A673 (cell line): Measurements from ENCODE around the gene RSAD1. TPM values are rescaled to one million over a fixed set of nuclear protein-coding genes. Genes with fewer than 3 reads are reported as not detected.

Source experiments
- BruUV-seq: library from RNA; stranded (reverse); fragments of 400-500 nt; replicated peaks from 2 replicates; lab custom pipeline; 2021; lab: Mats Ljungman, UMichigan
- CTCF ChIA-PET: fragments of 300-600 bp; sonication (Branson Sonifier 250); formaldehyde crosslinking; loops from one replicate; lab custom pipeline; 2022; ENCODE audit warnings: antibody characterized with exemption; lab: Charles Lee
- POLR2A ChIA-PET: fragments of 300-600 bp; sonication (Branson Sonifier 250); formaldehyde crosslinking; loops from one replicate; lab custom pipeline; 2022; ENCODE audit warnings: antibody characterized with exemption; ENCODE audit not compliant: low non-redundant PET; lab: Charles Lee
- DNase-seq: peaks from one replicate; pipeline ENCODE4 v3.0.0-alpha.2; 2015; ENCODE audit warnings: low spot score
- H3K27ac ChIP-seq: fragments of 200-600 bp; sonication (generic); 2 replicates; pipeline ENCODE4 v1.5.1; 2016; ENCODE audit warnings: mixed run types, low read depth, mild to moderate bottlenecking, mixed read lengths, antibody characterized with exemption, low read length; ENCODE audit not compliant: poor library complexity, severe bottlenecking
- H3K27me3 ChIP-seq: fragments of 200-600 bp; sonication (generic); replicated peaks from 2 replicates; pipeline ENCODE4 v1.6.1; 2017; ENCODE audit warnings: mixed run types, low read depth, mild to moderate bottlenecking, mixed read lengths, antibody characterized with exemption, low read length; ENCODE audit not compliant: insufficient read depth, poor library complexity
- H3K36me3 ChIP-seq: fragments of 200-600 bp; sonication (generic); 2 replicates; pipeline ENCODE4 v1.6.1; 2016; ENCODE audit warnings: mixed run types, mild to moderate bottlenecking, mixed read lengths, antibody characterized with exemption, low read length; ENCODE audit not compliant: insufficient read depth, poor library complexity, severe bottlenecking
- H3K4me1 ChIP-seq: fragments of 200-600 bp; sonication (generic); 2 replicates; pipeline ENCODE4 v1.6.1; 2017; ENCODE audit warnings: mixed run types, mild to moderate bottlenecking, mixed read lengths, antibody characterized with exemption, low read length; ENCODE audit not compliant: insufficient read depth, poor library complexity, severe bottlenecking
- H3K4me3 ChIP-seq: fragments of 200-600 bp; sonication (generic); 2 replicates; pipeline ENCODE4 v1.5.1; 2016; ENCODE audit warnings: low read depth, mixed run types, mild to moderate bottlenecking, mixed read lengths, low read length; ENCODE audit not compliant: poor library complexity, severe bottlenecking
- H3K9me3 ChIP-seq: fragments of 200-600 bp; sonication (generic); 2 replicates; pipeline ENCODE4 v1.6.1; 2016; ENCODE audit warnings: mixed run types, low read depth, mild to moderate bottlenecking, mixed read lengths, antibody characterized with exemption, low read length; ENCODE audit not compliant: poor library complexity, severe bottlenecking
- CTCF ChIP-seq: fragments of 300-800, 200-600 bp; sonication (generic); conservative IDR thresholded peaks from 2 replicates; pipeline ENCODE4 v1.5.1; 2017; ENCODE audit warnings: low read depth, mild to moderate bottlenecking, antibody characterized with exemption, low read length, moderate library complexity, mixed read lengths
- EZH2 ChIP-seq: fragments of 200-600 bp; sonication (generic); IDR thresholded peaks from 2 replicates; pipeline ENCODE4 v1.6.1; 2017; ENCODE audit warnings: borderline replicate concordance, low read depth, mild to moderate bottlenecking, mixed read lengths, antibody characterized with exemption, low read length; ENCODE audit not compliant: poor library complexity, severe bottlenecking
- intact Hi-C: fragments of 100-400 bp; cut with micrococcal nuclease; formaldehyde crosslinking; loops from one replicate; pipeline ENCODE4 v1.10.0; 2022; ENCODE audit not compliant: unreplicated experiment
- total RNA-seq: library from RNA; stranded (reverse); gene quantifications from 2 replicates; pipeline ENCODE4 v1.2.3, GENCODE V29; 2021

The RSAD1 gene
- total RNA-seq, 1 experiment from 2014 or later: 44.3 TPM

- no TSS peak for BruUV-seq
- H3K4me3 ChIP-seq: no peak overlapping the region
- intact Hi-C loops: loop anchor here (2.0 to 5.0 kb wide), 2 partner anchors 60 to 145 kb away; no protein-coding TSS in a partner anchor
- no peaks in the 10 kb centered on the region for H3K9me3 ChIP-seq
- no peak for DNase-seq
- TF ChIP-seq CTCF (no peak), EZH2 (no peak)
- CTCF ChIA-PET: interaction anchor here (0.6 to 0.9 kb wide), 2 partner anchors 10 to 144 kb away, joined by 3 to 4 read pairs; no protein-coding TSS in a partner anchor
- H3K4me1 ChIP-seq: peaks cover 8% of the 10 kb centered on the region
- no peak overlapping the region for H3K27ac ChIP-seq
- peaks cover 17% of the 10 kb centered on the region for H3K36me3 ChIP-seq
- no peaks in the 10 kb centered on the region for H3K27me3 ChIP-seq
- POLR2A ChIA-PET: no interaction called here
Observed at GRCh38 chr17:50482110-50482509, 3.5 kb downstream of the RSAD1 start.

GRCh38 chr17:50482516-50482915 is 3.9 kb downstream of the RSAD1 start:
- intact Hi-C loops: loop anchor here (2.0 to 5.0 kb wide), 2 partner anchors 60 to 144 kb away; no protein-coding TSS in a partner anchor
- ChIA-PET POLR2A (no interaction called here), CTCF (interaction anchor here (0.6 kb wide), 1 partner anchor 10 kb away, joined by 4 read pairs; no protein-coding TSS in a partner anchor)
- Histone ChIP-seq H3K4me1 (peaks cover 8% of the 10 kb centered on the region), H3K36me3 (peaks cover 17% of the 10 kb centered on the region), H3K9me3 (no peaks in the 10 kb centered on the region), H3K27ac (no peak overlapping the region), H3K4me3 (no peak overlapping the region), H3K27me3 (no peaks in the 10 kb centered on the region)
- BruUV-seq: no TSS peak
- peak; percentile 71 for DNase-seq
- no peak for TF ChIP-seq EZH2
- peak; percentile 91 for TF ChIP-seq CTCF

- intact Hi-C loops: loop anchor here (2.0 to 5.0 kb wide), 2 partner anchors 59 to 144 kb away; no protein-coding TSS in a partner anchor
- BruUV-seq: no TSS peak
- no peak for DNase-seq
- Histone ChIP-seq H3K4me3 (no peak overlapping the region), H3K27me3 (no peaks in the 10 kb centered on the region), H3K36me3 (peaks cover 17% of the 10 kb centered on the region), H3K4me1 (peaks cover 8% of the 10 kb centered on the region), H3K9me3 (no peaks in the 10 kb centered on the region), H3K27ac (no peak overlapping the region)
- ChIA-PET CTCF (interaction anchor here (0.5 to 1.7 kb wide), 2 partner anchors 11 to 311 kb away, joined by 4 to 8 read pairs; no protein-coding TSS in a partner anchor), POLR2A (no interaction called here)
- no peak for TF ChIP-seq EZH2
Observed at GRCh38 chr17:50483266-50483665, 4.6 kb downstream of the RSAD1 start.
